SK-N-DZ (cell line): ENCODE results near the gene ZNF791.
"Not testable (repeated sequence)": the region's sequence is repeated elsewhere in the genome, so short reads cannot be mapped to it uniquely, and the experiment has no call there.

Experiments
- DNase-seq: peaks from one replicate; pipeline ENCODE4 v3.0.0-alpha.2; 2015; ENCODE audit warnings: low spot score

Gene ZNF791

DNA sequence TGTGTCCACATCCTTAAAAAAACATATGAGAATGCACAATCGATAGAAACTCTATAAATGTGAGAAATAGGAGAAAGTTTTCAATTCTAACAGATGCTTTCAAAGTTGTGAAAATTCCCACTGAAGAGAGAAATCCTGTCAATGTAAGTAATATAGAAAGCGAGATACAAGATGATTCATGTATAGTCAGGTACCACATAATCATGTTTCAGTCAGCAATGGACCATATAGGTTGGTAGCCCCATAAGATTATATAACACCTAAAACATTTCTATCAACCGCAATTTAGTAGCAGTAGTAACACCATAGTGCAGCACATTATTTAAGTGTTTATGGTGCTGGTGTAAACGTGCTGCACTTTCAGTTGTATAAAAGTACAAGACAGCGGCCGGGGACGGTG is 18.5 kb downstream of the ZNF791 start:
- no peak for DNase-seq

DNA sequence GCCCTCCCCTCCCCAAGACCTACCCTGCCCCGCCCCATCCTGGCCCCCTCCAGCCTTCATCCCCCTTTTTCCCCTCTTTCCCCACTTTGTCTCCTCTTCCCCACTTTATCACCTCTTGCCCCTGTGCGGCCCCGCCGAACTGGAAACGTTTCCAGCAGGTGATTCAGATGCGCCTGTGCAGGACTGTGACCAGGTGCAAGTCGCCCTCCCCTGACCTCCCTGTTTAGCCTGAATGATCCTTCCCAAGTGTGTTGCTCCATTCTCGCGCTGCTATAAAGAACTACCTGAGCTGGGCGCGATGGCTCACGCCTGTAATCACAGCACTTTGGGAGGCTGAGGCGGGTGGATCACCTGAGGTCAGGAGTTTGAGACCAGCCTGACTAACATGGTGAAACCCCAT is 25.9 kb downstream of the ZNF791 start:
- no peak for DNase-seq

DNA sequence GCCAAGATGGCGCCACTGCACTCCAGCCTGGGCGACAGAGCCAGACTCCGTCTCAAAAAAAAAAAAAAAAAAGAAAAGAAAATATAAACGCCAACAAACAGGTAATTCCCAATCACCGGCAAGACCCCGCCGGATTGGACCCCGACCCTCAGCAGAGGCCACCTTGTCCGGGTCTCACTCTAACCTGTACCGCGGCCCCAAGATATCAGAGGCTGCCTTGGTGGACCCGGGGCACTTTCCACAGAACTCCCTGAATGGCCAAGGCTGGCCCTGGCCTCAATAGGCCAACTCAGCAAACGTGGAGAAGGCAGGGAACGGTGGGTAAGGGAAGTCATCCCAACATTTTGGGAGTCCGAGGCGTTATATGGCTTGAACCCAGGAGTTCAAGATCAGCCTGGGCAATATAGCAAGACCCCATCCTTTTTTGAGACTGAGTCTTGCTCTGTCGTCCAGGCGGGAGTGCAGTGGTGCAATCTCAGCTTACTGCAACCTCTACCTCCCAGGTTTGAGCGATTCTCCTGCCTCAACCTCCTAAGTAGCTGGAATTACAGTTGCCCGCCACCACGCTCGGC is 28.0 kb downstream of the ZNF791 start:
- DNase-seq = no peak

DNA sequence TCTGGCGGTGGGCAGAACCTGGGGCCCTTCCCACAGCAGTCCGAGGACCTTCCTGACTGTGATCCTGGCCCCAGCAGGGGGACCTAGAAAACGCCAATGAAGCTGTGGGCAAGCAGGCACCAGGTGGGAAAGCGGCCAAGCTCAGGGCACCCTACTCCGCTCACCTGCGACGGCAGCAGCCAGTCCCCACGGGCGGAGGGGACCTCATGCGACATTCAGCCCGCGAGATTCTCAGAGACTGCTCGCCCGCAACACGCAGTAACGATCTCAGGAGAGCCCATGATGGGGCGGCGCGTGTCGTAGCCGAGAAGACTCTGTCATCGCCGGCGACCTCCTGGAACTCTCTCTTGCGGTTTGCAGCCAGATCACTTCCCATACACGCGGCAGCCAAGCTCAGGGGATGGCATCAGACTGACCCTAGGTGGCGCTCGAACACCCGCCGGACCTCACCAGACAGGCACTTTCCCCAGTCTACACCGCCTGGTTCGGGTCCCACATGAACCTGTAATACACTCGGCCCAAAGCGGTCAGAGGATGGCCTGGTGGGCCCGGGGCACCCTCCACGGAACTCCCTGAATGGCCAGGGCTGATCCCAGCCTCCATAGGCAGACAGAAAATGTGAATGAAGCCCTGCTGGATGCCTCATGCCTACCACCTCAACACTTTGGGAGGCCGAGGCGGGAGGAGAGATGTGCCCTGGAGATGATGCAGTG is 29.3 kb downstream of the ZNF791 start:
- DNase-seq = peak; percentile 73

DNA sequence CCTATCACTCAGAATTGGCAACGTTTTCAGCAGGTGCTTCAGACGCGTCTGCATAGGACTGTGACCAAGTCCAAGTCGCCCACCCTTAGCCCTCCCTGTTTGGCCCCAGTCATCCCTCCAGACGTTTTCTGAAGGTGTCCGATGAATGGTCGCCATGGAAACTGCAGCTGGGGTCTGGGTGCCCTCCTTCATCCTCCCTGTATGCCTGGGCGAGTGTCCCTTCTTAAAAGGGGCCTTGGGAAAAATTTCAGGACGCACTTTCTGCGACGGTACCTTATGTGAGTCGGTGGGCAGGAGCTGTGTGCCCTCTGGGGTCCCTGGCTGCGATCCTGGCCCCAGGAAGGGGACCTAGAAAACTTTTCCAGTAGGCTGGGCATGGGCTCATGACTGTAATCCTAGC is 30.7 kb downstream of the ZNF791 start:
- DNase-seq = no peak

DNA sequence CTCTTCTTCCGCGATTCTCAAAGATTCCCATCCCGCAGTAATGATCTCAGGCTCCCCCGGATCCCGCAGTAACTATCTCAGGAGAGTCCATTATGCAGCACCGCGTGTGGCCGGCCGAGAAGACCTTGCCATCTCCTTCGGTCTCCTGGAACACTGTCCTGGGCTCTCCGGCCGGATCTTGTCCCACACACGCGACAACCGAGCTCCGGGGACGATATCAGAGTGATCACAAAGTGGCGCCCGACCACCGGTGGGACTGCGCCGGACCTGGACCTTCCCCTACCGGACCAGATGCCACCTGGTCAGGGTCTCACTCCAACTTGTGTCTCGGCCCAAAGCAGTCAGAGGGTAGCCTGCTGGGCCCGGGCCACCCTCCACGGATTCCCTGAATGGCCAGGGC is 31.8 kb downstream of the ZNF791 start:
- no peak for DNase-seq

DNA sequence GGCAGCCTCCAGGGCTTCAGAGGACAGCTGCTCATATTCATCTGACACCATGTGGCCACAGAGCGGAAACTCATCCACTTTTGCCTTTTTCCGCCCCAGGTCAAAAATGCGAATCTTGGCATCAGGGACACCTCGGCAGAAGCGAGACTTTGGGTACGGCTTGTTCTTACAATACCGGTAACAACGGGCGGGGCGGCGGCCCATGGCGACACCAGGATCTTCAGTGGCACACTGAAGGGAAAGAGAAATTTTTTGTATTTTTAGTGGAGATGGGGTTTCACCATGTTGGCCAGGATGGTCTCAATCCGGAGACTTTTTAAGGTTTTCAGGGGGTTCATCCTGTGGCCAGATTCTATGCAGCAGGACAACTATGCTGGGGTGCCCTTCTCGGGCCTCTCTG is 33.0 kb downstream of the ZNF791 start:
- DNase-seq = not testable (repeated sequence)

DNA sequence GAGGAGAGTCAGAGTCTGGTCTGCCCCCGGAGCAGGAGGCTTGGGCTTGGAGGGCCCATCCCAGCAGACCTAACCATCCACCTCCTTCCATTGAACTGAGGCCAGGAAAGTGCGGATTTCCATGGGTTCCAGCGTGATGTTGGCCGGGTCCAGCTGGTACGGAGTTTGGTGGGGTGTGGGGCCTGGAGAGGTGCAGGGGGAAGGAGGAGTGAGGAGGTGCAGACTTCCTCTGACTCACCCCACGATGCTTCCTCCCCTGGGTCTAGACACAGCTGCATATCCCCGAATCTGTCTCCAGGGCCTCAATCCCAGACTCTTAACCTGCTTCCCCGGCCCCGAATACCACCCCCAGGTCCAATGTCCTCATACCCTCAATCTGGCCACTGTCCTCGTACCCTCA is 35.8 kb downstream of the ZNF791 start:
- DNase-seq = no peak

DNA sequence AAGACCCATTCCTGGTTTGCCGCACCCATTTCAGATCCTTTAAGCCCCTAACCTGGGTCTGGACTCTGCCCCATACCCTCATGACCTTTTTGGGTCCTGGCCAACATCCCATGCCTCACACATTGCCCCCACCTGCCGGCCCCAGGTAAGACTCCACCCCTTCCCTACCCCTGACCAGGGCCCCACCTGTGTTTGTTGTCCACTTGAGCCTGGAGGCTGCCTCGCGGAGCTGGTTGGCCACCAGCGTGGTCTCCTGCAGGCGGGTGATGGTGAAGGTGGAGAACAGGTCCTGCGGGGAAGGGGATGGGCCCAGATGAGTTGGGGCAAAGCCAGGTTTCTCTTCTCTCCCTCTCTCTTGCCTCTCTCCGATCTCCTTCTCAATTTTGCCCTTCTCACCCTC is 36.3 kb downstream of the ZNF791 start:
- no peak for DNase-seq

DNA sequence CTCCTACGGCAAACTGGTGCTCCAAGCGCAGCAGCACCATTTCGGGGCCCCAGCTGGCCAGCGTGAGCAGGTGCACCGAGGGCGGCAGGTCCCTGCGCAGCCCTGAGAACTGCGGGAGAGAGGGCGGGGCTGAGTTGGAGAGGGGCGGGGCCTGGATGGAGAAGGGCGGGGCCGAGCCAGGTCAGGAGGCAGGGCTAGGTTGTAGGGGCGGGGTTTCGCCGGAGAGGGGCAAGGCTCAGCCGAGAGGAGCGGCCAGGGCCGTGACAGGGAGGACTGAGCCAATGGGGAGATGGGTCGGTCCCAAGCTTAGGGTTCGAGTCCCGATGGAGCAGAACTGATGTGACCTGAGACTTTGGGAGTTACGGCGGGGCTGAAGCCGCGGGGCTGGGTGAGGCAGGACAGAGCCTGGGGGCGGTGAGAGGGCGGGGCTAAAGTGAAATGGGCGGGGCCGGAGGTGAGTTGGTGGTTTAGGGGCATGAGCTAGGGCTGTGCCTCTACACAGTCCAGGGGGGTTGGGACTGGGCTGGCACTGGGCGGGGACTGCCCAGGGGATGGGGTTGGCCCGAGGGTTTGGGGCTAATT is 36.9 kb downstream of the ZNF791 start:
- no peak for DNase-seq

DNA sequence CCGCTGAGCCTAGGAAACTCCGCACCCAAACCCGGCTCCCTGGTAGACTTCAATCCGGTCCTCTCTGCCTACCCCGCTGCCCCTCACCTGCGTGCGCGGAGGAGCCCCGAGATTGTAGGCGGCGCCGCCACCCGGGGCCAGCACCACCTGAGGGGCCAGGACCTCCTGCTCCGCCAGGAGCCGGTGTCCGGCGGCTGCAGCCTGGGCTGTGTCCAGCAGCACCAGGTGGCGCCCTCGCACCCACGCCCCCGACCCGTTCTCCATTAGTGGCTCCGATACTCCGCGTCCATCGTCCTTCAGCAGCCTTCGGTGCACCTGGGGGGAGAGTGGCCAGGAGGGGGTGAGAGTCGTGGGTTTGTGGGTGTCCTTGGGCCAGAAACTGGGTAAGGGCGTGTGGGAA is 37.4 kb downstream of the ZNF791 start:
- no peak for DNase-seq

DNA sequence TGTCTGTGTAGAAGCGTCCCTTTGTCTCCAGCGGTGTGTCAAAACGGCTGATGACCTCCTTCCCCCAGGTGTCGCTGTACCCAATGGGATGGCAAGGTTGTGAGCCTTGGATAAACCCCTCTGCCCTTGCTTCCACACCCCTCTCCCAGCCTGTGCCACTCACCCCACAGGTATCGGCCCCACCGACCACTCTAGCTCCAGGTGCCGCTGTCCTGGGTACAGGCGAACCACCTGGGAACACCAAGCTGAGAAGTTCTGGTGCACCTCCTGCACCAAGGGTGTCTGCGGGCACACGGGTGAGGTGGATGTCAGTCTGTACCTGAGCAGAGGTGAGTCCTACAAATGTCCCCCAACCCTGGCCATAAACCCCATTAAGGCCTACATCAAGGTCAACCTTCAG is 39.2 kb downstream of the ZNF791 start:
- no peak for DNase-seq

DNA sequence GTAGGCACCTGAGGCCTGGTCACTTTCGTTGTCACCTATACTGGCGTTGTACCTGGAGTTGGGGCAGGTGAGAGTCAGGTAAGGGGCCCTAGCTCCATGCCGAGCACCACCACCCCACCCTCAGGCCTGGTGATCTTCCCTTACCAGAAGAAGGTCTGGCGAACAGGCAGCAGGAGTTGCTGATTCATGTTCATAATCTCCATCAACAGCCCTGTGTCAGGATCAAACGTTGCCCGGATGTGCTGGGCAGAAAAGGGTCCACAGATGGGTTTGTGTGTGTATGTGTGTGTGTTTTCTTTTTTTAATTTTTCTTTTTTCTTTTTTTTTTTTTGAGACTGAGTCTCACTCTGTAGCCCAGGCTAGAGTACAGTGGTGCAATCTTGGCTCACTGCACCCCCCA is 41.5 kb downstream of the ZNF791 start:
- no peak for DNase-seq

DNA sequence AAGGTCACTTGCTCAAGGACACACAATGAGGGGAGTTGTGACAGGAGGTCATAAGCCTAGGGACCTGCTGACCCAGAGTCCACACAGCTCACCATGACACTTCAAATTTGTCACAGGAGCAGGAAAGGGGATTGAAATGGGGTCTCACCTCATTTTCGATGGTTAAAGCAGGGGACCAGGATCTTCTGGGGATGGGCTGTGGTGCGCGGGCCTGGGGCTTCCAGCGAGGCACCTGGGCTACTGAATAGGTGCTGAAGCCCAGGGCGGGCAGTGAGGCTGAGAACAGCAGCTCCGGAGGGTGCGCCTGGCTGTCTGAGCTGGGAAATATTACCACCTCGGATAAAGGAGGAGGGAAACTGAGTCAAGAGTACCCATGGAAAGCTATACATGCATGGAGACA is 44.8 kb downstream of the ZNF791 start:
- DNase-seq = no peak

DNA sequence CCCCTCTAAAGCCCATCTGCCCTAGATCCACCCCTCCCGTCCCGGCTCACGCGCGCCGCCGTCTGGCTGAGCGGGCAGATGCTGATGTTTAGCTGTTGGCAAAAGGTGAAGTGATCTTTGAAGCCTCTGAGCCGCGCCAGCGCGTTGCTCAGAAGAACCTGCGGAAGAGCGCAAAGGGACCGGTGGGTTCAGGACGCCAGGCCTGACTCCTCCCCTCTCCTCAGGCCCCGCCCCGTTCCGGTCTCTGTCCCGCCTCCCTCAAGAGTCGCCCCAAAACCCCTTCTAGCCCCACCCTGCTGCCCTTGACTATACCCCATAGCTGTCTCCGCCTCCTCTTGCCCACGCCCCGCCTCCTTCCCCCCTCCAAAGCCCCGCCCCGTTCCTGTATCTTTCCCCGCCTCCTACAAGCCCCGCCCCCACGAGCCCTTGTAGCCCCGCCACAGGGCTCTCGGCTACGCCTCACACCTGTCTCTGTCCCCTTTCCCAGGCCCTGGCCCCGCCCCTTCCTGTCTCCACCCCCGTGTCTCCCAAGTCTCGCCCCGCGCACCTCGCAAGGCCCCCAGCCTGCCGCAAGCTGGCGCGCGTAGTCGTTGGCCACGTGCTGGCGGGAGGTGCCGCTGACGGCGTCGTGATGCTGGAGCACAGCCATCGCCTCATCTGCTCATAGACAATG is 46.3 kb downstream of the ZNF791 start:
- DNase-seq = no peak

DNA sequence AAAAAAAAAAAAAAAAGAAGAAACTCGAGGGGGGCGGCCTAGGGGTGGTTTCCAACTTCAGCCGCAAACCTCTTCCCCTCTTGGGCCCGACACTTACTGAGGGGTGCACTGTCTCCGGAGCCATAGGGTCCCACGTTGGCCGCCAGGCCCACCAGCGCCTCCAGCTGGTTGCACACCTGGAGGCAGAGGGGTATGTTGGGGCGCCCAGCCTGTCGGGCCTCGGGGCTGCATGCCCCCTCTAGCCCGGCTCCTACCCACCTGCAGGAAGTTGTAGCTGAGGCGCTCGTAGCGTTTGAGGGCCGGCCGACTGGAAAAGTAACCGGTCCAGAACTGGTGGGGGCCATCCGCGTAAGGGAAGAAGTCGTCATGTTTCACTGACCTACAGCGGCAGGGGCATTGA is 47.2 kb downstream of the ZNF791 start:
- DNase-seq = no peak

DNA sequence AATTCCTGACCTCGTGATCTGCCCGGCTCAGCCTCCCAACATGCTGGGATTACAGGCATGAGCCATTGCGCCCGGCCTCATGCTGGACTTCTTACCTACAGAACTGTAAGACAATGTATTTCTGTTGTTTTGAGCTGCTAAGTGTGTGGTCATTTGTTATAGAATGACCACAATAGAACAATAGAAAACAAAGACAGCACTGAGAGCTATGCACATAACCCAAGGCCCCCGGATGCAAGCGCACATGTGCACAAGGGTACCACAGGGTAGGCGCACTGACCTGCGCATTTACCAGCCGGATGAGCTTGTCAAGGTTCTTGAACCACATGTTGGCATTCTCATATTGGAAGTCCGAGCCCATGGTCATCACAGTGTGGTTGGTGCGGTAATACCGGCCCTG is 50.3 kb downstream of the ZNF791 start:
- DNase-seq = no peak

DNA sequence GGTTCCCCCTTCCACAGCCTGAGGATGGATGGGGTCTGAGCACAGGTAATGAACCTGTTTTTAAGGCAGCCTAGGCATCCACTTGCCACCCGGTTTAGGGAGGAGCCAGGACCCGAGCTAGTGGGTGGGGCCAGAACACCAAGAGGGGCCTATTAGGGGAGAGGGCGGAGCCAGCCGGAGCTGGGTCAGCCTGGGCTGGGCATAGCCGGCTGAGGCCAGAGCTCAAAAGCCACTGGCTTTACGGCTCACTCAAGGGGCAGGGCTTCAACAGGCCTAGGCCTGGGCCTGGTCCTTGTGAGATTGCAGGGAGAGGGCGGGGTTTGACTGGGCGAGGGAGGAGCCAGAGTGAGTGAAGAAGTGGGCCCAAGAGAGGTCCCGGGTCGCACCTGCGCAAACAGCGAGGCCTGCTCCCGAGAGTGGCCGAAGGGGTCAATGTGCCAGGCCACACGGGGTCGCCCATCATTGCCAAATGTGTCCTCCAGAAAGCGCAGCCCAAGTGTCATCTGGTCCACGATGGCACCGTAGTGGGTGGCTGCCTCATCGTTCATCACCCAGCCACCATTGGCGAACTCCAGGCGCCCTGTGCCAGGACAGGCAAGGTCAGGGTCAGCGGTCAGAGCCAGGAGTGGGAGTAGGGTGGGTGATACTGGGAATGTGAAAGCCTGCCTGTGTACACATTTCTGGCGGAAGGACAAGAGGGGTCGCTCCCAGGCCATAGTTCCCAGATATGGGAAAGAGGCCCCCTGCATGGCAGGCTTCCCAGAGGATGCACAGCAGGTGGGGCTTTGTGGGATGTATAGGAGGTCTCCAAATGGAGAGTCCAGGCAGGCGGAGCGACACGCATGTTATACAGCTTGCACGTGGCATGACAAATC is 53.9 kb downstream of the ZNF791 start:
- DNase-seq = no peak

DNA sequence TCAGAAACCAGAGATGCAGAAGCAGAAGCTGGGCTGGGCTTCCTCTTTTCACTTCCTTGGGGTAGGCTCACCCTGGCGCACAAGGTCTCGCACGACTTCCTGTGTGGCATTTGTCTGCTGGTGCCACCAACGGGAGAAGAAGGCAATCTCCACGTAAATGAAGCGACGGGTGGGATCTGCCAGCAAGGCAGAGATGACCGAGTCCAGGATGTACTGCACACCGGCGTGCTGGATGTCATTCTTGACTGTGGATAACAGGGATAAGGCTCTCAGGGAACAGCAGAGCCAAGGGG is 54.5 kb downstream of the ZNF791 start:
- DNase-seq = no peak

DNA sequence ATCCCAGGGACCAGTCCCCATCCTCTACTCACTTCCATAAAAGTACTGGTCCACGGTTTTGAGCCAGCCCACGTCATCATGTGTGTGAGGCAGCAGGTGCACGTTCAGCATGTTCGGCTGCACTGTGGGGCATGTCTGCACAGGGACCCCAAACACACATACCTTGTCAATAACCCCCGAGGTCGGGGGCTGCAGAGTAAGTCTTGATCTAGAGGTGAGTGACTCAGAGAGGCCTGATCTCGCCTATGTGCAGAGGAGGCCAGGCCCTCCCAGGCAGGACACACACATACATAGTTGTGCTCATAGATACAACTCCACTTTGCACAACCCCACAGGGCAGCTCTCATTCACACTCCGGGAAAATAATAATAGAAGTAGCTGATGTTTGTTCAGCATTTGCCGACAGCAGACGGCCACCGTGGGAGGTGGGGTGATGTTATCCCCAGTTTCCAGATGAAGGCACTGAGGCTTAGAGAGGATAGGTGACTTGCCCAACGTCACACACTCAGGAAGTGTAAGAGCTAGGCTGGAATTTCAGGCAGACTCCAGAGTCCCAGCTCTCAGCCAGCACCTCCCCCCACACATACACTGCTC is 55.0 kb downstream of the ZNF791 start:
- DNase-seq = no peak

DNA sequence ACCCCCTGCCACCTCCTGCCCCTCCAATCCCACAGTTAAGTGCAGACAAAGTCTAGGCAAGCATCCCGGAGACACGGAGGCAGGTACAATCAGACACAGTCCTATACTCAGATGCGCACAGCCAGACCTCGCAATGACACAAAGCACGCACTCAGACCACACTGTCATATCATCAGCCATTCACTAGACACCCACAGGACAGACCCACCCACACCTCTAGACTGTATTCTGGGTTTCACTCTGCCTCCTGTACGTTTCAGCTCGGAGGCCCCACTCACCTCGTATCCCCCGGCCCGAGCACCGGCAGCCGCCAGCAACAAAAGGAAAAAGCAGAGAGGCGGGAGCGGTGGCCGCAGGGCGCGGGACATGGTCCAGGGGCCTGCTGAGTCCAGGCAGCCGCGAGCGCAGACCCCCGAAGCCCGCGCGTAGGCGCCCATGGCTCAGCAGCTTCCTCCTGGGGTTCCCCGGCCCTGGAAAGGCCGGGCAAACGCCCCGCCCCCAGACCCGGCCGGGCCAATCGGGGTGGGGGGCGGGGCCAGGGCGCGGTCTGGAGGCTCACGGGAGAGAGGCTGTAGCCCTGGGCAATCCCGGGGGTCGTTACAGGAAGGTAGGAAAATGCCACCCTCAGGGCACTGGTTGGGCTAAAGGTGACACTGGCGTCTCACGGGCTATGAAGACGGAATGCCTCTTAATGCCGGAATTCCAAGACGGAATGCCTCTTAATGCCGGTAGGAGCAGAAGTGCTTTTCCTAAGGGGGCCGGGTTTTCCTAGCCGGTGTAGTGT is 55.7 kb downstream of the ZNF791 start, which contains the start of the genes MAN2B1 and WDR83:
Gene MAN2B1, minus strand, starts transcription at position 478 of the 784 bp plus-strand sequence. Its CDS starts 41 bp downstream, at position 437.
Gene WDR83, plus strand, starts transcription at position 543 of the 784 bp plus-strand sequence. CDS start 2,984 bp downstream, outside the sequence.
- peak; percentile 74 for DNase-seq
